Raji (cell line): Measurements from ENCODE around the gene HPX.

Experiments
- POLR2A ChIP-seq: IDR thresholded peaks from 2 replicates; pipeline ENCODE4 v1.6.1; 2011; ENCODE audit warnings: low read depth, low read length, control low read depth; ENCODE audit not compliant: insufficient read depth

HPX gene

GRCh38 chr11:6442441-6442840 is 1.7 kb upstream of the HPX start:
- TF ChIP-seq POLR2A = no peak

- no peak for TF ChIP-seq POLR2A
Measured at GRCh38 chr11:6438979-6439571, 1.7 kb downstream of the HPX start.

DNA sequence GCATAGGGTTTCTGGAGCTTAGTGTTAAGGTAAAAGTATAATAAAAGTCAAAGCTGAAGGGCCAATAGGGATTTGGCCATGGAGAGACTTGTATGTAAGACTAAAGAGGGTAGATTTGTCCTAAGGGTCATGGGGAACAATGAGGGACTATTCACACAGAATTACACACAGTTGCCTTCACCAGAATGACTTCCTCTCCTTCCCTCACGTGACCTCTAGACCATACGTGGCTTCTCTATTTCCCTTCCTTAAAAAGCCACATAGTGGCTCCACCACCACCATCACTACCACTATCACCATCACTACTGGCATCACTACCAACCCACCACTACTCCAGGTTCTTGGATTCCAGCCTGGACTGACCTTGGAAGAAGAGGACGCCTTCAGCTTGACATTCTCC is 2.8 kb downstream of the HPX start:
- no peak for TF ChIP-seq POLR2A

GRCh38 chr11:6437423-6437822 is 3.4 kb downstream of the HPX start:
- no peak for TF ChIP-seq POLR2A

DNA sequence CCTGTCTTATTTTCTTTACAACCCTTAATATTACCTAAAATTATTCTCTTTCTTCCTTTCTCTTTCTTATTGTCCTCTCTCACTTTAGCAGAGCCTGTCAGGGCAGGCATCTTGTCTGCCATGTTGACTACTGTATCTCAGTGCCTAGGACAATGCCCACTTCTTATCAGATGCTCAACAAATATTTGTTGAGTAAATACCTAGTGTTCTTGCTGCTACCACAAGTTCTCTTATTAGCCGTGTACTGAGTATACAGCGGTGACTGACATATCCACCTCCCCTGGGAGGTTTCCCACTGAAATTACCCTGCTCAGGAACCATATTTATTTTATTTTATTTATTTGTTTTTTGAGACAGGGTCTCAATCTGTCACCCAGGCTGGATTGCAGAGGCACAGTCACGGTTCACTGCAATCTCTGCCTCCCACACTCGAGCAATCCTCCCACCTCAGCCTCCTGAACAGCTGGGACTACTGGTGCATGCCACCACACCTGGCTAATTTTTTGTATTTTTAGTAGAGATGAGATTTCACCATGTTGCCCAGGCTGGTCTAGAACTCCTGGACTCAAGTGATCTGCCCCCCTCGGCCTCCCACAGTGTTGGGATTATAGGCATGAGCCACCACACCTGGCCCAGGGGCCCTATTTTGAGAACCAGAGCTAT is 6.7 kb downstream of the HPX start:
- TF ChIP-seq POLR2A = no peak

GRCh38 chr11:6431861-6432260 is 8.9 kb downstream of the HPX start:
- no peak for TF ChIP-seq POLR2A

DNA sequence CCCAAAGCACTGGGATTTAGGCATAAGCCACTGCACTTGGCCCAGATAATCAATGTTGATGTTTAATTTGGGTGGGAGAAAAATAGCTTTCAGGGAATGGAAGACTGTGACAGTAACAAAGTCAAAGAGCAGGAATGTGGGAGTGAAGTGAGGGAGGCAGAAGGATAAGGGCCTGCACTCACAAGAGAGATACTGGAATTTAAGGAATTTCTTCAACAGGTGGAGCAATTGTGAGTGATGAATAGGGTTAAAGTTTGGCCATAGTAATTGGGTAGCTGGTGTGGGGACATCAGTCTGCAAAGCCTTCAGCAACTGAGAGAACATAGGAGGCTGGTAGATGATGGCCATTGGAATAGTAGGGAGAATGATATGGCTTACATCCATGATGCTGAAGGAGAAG is 13.3 kb downstream of the HPX start:
- no peak for TF ChIP-seq POLR2A

GRCh38 chr11:6420677-6421076 is 20.1 kb downstream of the HPX start:
- no peak for TF ChIP-seq POLR2A

DNA sequence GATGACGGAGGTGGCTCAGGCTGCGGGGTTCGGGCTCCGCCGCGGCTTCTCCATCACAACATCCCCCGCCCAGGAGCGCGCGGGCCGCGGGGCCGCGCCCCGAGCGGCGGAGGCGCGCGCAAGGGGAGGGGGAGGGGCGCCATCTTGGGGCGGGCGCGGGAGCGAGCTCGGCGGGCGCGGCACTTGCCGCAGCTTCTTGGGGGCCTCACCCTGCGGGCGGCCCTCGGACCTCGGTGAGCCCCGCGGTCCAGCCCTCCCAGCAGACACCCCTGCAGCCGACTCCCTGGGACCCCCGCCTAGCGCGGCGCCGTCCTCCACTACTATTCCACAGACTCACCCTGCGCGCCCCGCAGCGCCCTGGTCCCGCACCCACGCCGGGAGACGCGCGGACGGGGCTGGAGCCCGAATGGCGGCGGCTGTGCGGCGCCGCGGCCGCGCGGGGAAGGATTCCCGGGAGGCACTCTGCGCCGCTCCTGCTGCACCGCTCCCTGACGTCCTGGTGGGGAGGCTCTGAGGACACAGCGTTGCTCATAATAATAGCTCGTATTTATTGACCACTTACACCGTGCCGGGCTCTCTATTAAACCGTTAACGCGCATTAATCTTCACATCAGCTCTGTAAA is 21.7 kb downstream of the HPX start, which contains the start of gene APBB1:
Gene APBB1, minus strand, starts transcription at position 86 of the 623 bp plus-strand sequence. CDS start 7,747 bp downstream, outside the sequence.
- TF ChIP-seq POLR2A = no peak

DNA sequence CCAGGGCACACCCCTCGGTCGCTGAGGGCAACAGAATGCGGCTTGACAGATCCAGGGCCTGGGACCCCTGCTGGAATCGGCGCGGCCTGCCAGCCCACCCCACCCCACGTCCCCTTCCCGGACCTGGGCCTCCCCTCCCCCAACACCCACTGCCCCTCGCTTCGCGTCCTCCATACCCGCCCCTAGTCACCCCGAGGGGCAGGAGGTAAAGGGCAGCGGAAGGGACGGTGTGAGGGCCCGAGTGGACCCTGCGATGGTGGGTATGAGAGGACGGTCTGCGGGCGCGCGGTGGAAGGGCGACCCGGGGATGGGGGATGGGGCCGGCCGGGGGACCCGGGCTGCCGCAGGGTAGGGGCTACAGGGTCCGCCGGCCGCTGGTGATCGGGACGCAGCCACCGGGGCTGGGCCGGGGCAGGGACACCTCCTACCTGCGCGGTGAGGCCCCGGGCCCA is 22.2 kb downstream of the HPX start:
- TF ChIP-seq POLR2A = no peak

DNA sequence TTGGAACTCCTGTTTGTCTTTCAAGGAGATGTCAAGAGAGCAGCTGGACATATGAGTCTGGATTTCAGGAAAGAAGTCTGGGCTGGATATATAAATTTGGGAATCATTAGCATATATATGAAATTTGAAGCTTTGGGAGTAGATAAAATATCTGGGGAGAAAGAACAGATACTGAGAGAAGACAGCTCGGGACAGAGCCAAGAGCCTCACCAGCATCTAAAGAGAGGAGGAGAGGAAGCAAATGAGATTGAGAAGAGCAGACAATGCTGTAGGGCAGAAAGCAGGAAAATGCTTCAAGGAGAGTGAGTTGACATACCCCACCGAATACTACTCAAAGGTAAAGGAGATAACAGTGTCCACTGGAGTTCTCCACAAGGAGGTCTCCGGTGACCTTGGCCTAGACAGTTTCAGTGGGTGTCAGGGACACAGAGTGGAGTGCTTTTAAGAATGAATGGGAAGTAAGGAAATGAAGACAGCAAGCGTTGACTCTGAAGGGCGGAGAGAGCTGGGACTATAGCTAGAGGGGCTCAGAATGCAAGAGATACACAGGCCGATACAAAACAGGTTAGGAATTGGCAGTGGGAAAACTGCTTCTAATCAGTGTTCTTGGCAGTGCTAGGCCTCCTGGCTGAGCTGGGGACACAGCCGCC is 22.8 kb downstream of the HPX start:
- no peak for TF ChIP-seq POLR2A

DNA sequence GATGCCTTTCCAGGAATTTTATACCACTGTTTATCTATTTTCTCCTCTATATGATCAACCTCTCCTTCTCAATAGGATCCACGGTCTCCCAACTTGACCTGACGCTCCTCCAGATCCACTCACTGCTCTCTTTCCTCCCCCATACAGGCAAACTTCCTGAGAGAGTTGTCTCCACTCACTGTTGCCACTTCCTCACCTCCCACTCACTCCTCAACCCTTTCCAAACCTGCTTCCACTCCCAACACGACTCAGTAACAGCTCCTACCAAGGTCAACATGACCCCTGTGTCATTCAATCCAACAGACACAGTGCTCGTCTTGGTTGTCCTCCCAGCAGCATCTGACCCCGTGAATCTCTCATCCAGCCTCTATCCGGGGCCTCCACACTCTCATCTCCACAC is 25.0 kb downstream of the HPX start:
- no peak for TF ChIP-seq POLR2A

- no peak for TF ChIP-seq POLR2A
Measured at GRCh38 chr11:6414874-6415328, 25.9 kb downstream of the HPX start.

- no peak for TF ChIP-seq POLR2A
Measured at GRCh38 chr11:6413791-6414201, 27.0 kb downstream of the HPX start.

GRCh38 chr11:6411594-6412031 is 29.2 kb downstream of the HPX start:
- no peak for TF ChIP-seq POLR2A

DNA sequence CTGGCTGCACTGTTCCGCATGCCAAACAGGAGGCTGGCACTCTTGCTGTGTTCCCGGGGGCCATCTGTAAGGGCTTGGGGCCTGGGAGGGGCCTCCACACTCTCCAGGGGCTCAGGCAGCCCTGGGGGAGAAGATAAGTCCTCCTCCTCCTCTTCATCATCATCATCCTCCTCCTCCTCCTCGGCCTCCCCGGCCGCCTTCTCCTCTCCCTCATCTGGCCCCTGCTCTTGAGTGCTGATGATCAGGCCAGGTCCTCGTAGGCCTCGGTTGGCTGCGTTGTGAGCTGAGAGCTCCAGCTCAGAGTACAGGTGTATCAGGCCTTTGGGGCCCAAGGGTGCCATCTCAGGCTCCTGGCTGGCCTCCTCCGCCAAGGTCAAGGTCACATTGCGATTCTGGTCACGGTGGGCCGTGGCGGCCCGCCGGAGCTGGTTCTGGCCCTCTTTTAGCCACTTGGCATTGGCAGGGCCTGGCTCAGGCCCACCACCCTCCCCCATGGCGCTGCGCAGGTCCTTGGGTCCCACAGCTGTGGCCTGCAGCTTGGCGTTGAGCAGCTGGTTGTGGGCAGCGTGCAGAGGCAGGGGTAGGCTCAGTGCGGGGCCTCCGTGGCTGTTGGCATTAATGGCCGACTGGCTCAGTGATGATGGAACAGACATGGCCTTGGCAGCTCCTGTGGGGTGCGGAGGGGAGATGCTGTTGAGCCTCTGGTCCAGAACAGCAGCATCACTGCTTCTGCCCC is 29.9 kb downstream of the HPX start:
- no peak for TF ChIP-seq POLR2A

- no peak for TF ChIP-seq POLR2A
Measured at GRCh38 chr11:6406370-6406769, 34.4 kb downstream of the HPX start.
